ENCODE measurements around the gene SARDH.

DNA sequence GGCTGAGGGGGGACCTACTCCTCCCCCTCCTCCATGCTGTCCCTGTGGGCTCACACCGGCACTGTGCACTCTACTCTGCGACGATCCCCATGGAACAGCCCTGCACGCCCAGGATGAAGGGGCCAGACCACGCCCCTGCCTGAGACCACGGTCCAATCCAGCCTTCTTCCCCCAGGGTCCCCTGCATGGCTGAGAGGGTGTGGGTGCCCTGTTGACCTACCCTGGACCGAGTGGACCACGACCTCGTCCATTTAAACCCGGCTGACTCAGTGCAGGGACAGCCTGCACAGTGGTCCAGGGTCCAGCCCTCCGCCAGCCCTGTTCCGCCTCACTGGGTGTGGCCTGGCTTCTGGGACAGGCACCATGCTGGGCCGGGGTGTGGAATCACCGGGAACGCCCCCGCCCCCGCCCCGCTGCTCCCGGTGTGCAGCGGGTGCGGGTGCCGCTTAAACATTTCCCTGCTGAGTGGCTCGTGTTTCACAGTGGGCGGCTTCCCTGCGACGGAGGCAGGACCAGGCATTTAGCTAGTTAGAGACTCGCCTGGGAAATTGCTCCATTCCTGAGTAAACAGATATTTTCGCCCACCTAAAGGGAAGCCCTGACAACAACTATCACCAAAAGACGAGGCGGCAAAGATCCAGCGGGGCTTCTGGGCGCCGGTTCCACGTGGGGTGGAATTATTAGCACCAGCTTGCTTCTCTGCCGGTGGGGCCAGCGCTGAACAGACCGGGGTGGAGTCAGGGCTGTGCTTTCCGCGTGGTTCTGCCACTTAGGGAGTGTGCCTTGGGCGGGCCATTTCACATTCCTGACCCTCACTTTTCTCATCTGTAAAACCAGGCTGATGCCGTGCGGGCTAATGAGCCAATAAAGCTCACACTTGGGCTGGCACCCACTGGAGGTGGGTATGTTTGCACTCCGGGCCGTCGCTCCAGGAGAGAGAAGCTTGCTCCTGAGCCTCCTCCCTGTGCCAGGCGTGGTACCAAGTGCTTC lies 79.4 kb downstream of the SARDH start:
- TF ChIP-seq, protein P1, sequence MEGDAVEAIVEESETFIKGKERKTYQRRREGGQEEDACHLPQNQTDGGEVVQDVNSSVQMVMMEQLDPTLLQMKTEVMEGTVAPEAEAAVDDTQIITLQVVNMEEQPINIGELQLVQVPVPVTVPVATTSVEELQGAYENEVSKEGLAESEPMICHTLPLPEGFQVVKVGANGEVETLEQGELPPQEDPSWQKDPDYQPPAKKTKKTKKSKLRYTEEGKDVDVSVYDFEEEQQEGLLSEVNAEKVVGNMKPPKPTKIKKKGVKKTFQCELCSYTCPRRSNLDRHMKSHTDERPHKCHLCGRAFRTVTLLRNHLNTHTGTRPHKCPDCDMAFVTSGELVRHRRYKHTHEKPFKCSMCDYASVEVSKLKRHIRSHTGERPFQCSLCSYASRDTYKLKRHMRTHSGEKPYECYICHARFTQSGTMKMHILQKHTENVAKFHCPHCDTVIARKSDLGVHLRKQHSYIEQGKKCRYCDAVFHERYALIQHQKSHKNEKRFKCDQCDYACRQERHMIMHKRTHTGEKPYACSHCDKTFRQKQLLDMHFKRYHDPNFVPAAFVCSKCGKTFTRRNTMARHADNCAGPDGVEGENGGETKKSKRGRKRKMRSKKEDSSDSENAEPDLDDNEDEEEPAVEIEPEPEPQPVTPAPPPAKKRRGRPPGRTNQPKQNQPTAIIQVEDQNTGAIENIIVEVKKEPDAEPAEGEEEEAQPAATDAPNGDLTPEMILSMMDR (conservative IDR thresholded peaks at IDR 0.05) = no peak
- no peak for TF ChIP-seq EZH2 (IDR thresholded peaks at IDR 0.05; ENCODE audit: low read depth)

Data from PC-9 (cell line).